C4-2B (cell line): ENCODE measurements around the gene COA1.

Source experiments
- H3K27ac ChIP-seq: fragments of 450-650 bp; 2 replicates; pipeline ENCODE4 v1.5.1; 2017
- CTCF ChIP-seq: fragments of 450-650 bp; conservative IDR thresholded peaks from 2 replicates; pipeline ENCODE4 v1.5.1; 2017; ENCODE audit warnings: mild to moderate bottlenecking
- ZFX ChIP-seq: fragments of 450-650 bp; IDR thresholded peaks from 2 replicates; pipeline ENCODE4 v1.6.1; 2017

Gene COA1

GRCh38 chr7:43655584-43655983 is 73.7 kb downstream of the COA1 start:
- H3K27ac ChIP-seq = no peak overlapping the region
- TF ChIP-seq ZFX (no peak), CTCF (no peak)

DNA sequence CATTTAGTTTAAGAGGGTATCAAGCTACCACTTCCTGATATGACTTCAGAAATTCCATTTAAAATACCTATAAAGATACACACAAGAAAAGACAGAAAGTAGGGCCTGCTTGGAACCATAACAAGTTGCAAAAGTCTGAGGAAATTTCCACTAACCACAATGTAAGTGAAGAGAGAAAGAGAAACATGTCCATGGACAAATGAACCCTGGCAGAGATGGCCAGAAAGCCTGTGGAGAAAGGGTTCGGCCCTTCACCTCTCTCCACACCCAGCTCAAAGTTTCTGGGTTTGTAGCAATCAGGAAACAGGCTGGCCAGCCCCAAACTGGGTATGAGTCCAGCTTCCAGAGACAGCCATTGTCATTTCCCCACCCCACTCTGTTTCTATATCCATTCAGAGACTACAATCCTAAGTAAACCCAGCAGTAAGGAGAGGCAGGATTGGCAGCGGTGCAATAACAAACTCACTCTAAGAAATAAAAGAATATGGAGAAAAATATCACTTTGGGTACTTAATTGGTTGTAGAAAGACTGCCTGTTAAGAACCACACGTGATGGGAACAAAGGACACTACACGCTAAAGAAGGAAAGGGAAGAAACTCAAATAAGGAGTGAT is 75.3 kb downstream of the COA1 start:
- no peak for TF ChIP-seq ZFX
- no peak for TF ChIP-seq CTCF
- H3K27ac ChIP-seq = no peak overlapping the region

GRCh38 chr7:43653466-43653865 is 75.9 kb downstream of the COA1 start:
- TF ChIP-seq CTCF = no peak
- no peak for TF ChIP-seq ZFX
- no peak overlapping the region for H3K27ac ChIP-seq

DNA sequence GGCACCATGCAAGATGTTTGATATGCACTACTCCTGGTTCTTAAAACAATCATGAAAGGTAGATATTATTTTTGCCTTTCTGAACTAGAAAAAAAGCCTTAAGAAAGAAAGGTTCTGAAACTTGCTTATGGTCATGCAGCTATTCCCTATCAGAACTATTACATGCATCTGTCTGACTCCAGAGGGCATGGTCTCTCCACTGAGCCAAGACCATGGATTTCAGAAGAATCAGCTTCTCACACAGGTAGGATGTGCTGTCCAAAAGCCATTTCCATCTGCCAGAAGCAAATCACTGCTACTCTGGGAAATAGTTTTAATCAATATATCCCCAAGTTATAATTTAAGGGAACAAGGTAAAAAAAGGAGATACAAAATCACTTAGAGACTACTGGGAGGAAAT is 77.0 kb downstream of the COA1 start:
- TF ChIP-seq CTCF = no peak
- H3K27ac ChIP-seq = no peak overlapping the region

DNA sequence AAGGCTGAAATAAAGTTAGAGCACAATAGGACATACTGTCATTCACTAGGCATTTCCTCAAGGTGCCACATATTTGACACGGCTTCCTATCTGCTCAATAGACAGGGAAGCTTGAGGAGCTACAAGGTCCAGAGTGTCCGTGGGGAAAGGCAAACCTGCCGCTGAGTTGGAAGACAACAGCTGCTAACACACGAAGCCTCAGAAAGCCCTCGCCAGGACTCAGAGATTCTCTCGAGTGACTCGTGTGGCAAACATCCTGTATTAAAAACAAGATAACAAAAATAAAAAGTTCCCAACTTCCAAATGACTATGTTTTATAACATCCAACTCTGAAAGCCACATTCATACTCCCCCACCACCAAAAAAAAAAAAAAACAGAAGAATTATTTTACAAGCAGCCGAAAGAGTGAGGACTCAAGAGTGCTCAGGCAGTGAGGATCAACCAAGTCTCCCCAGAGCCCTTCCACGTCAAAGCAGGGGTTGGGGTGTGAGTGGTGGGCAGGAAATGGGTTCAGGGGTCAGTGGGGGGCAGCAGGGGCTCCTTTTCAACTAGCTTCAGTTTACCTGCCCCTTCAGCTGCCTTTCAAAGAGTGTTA is 78.8 kb downstream of the COA1 start:
- H3K27ac ChIP-seq = no peak overlapping the region
- TF ChIP-seq CTCF (no peak), ZFX (no peak)

- TF ChIP-seq CTCF (no peak), ZFX (no peak)
- no peak overlapping the region for H3K27ac ChIP-seq
Observed at GRCh38 chr7:43649755-43650274, 79.5 kb downstream of the COA1 start.

DNA sequence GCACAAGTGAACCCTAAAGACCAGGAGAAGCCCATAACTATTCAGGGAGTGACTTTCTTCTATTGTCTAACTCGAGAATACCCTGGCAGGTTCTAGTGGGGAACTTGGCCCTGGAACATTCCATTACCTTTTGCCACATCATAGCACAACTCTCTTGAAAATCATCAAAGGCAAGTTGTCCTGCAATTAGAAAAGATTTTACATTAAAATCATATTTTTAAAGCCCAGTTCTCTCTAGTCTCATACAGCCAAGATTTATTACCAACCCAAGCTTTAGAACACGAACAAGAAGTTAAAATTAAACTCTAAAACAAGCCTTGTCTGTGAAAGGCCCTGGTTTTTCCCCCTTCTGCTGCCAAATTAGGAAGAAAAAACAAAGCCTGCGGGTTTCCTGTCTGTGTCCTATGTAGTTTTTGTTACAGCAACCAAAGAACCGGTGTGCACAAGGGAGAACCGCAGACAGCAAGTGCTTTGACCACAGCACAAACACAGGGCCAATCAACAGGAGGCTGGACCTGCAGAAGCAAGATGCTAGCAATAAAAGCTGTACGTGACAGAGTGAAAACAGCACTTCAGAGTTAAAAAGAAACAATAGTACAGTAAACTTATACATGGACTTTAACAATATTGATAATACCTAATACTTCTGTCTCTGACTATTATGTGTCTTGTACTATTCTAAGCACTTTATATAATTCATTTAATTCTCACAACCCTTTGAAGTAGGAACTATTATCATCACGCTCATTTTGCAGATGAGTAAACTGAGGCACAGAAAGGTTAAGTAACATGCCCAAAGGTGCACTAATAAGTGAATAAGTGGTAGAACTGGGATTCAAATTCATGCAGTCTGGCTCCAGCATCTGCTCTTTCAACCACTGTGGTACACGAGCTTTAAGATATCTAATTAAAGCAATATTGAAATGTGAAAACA is 80.6 kb downstream of the COA1 start:
- TF ChIP-seq CTCF = no peak
- TF ChIP-seq ZFX = no peak
- no peak overlapping the region; the same call in 1 of the 2 replicates for H3K27ac ChIP-seq
